GM12891 (cell line): ENCODE measurements around the gene CPNE2.

ENCODE experiments used
- DNase-seq: peaks from one replicate; pipeline ENCODE4 v3.0.0; 2011; ENCODE audit warnings: low spot score; ENCODE audit not compliant: insufficient read length
- FAIRE-seq: peaks from 2 replicates; lab custom pipeline; 2011; peaks lifted over from hg19 to GRCh38; lab: Jason Lieb, UNC
- PAX5 ChIP-seq: IDR thresholded peaks from 2 replicates; pipeline ENCODE4 v1.6.1; 2011; ENCODE audit warnings: low read length, moderate library complexity, mild to moderate bottlenecking; ENCODE audit not compliant: insufficient read depth, severe bottlenecking
- POLR2A ChIP-seq: IDR thresholded peaks from 2 replicates; pipeline ENCODE4 v1.6.1; 2011; ENCODE audit warnings: low read depth, low read length, control low read depth
- POLR2AphosphoS5 ChIP-seq: IDR thresholded peaks from 2 replicates; pipeline ENCODE4 v1.6.1; 2011; ENCODE audit warnings: low read depth, low read length, control low read depth
- POU2F2 ChIP-seq: IDR thresholded peaks from 2 replicates; pipeline ENCODE4 v1.6.1; 2011; ENCODE audit warnings: low read depth, mild to moderate bottlenecking, control low read depth, low read length, moderate library complexity
- SPI1 ChIP-seq: IDR thresholded peaks from 2 replicates; pipeline ENCODE4 v1.6.1; 2011; ENCODE audit warnings: low read depth, low read length, control low read depth
- TAF1 ChIP-seq: IDR thresholded peaks from 2 replicates; pipeline ENCODE4 v1.6.1; 2011; ENCODE audit warnings: low read depth, low read length, control low read depth

Gene CPNE2

GRCh38 chr16:57132470-57132869 lies 40.1 kb downstream of the CPNE2 start:
- DNase-seq (no peak), FAIRE-seq (no peak)
- no peak for TF ChIP-seq POLR2A
- no peak for TF ChIP-seq POU2F2
- no peak for TF ChIP-seq TAF1
- no peak for TF ChIP-seq POLR2AphosphoS5
- TF ChIP-seq SPI1 = no peak
- no peak for TF ChIP-seq PAX5

- DNase-seq (no peak), FAIRE-seq (no peak)
- TF ChIP-seq PAX5 (no peak), POU2F2 (no peak), POLR2AphosphoS5 (no peak), SPI1 (no peak), POLR2A (no peak), TAF1 (no peak)
Observed at GRCh38 chr16:57133031-57133430, 40.6 kb downstream of the CPNE2 start.

GRCh38 chr16:57133886-57134285 lies 41.5 kb downstream of the CPNE2 start:
- TF ChIP-seq TAF1 = no peak
- no peak for TF ChIP-seq POLR2A
- no peak for TF ChIP-seq PAX5
- no peak for TF ChIP-seq SPI1
- no peak for TF ChIP-seq POLR2AphosphoS5
- TF ChIP-seq POU2F2 = no peak
- FAIRE-seq (no peak), DNase-seq (no peak)

- DNase-seq (no peak), FAIRE-seq (peak; percentile 81)
- TF ChIP-seq TAF1 = no peak
- TF ChIP-seq SPI1 = 0 out of 2 replicates have a peak, but pooled peaks have one; percentile 33
- no peak for TF ChIP-seq POLR2A
- no peak for TF ChIP-seq PAX5
- TF ChIP-seq POLR2AphosphoS5 = no peak
- no peak for TF ChIP-seq POU2F2
Observed at GRCh38 chr16:57134982-57135381, 42.6 kb downstream of the CPNE2 start.

GRCh38 chr16:57137043-57137442 lies 44.7 kb downstream of the CPNE2 start:
- DNase-seq (no peak), FAIRE-seq (no peak)
- TF ChIP-seq POU2F2 = no peak
- TF ChIP-seq TAF1 = no peak
- TF ChIP-seq PAX5 = no peak
- TF ChIP-seq POLR2AphosphoS5 = no peak
- no peak for TF ChIP-seq POLR2A
- no peak for TF ChIP-seq SPI1

- FAIRE-seq (no peak), DNase-seq (no peak)
- TF ChIP-seq SPI1 (no peak), TAF1 (no peak), POLR2A (no peak), POU2F2 (no peak), POLR2AphosphoS5 (no peak), PAX5 (no peak)
Observed at GRCh38 chr16:57137566-57138273, 45.3 kb downstream of the CPNE2 start.

- FAIRE-seq = no peak
- no peak for TF ChIP-seq POU2F2
- no peak for TF ChIP-seq TAF1
- TF ChIP-seq POLR2A = no peak
- no peak for TF ChIP-seq POLR2AphosphoS5
- no peak for TF ChIP-seq SPI1
- TF ChIP-seq PAX5 = no peak
- no peak for DNase-seq
Observed at GRCh38 chr16:57138281-57138935, 46.0 kb downstream of the CPNE2 start.

GRCh38 chr16:57140931-57141668 lies 48.7 kb downstream of the CPNE2 start:
- TF ChIP-seq POLR2AphosphoS5 = no peak
- no peak for TF ChIP-seq SPI1
- no peak for TF ChIP-seq TAF1
- TF ChIP-seq PAX5 = no peak
- TF ChIP-seq POU2F2 = no peak
- no peak for TF ChIP-seq POLR2A
- no peak for DNase-seq
- no peak for FAIRE-seq
